ENCODE measurements around the gene RNF5. TPM values are rescaled to one million over a fixed set of nuclear protein-coding genes. Genes with fewer than 3 reads are reported as not detected.

RNF5 gene
- total and polyA plus RNA-seq, 9 of the 15 experiments (the other 6 are each of a cell fraction or from before 2014, with no cell fraction given) = 62.2 to 245 (median 129) TPM

GRCh38 chr6:32178547-32179440 is 589 bp downstream of the RNF5 start (continued):
- TF ChIP-seq NFIX (CRISPR knock-in tag; IDR thresholded peaks at IDR 0.05; ENCODE audit: low read depth) (no peak), RBM25 (IDR thresholded peaks at IDR 0.05; ENCODE audit: low read depth, low read length, severe bottlenecking) (no peak), ZNF785 (CRISPR knock-in tag; IDR thresholded peaks at IDR 0.05) (no peak), NUFIP1 (IDR thresholded peaks at IDR 0.05; ENCODE audit: partially characterized antibody) (no peak), NCOA2 (IDR thresholded peaks at IDR 0.05; ENCODE audit: partially characterized antibody in 2 of 2) (no peak), JUND (IDR thresholded peaks at IDR 0.05; ENCODE audit: borderline replicate concordance, low read depth, low read length) (no peak), JUND (tag; IDR thresholded peaks at IDR 0.05; ENCODE audit: borderline replicate concordance, low read depth, low read length) (no peak), KAT8 (IDR thresholded peaks at IDR 0.05; ENCODE audit: low read depth) (no peak), TAF15 (IDR thresholded peaks at IDR 0.05; ENCODE audit: low read depth, low read length) (no peak), TCF3 (CRISPR knock-in tag; IDR thresholded peaks at IDR 0.05) (no peak), ZNF408 (CRISPR knock-in tag; IDR thresholded peaks at IDR 0.05; ENCODE audit: low read depth) (no peak), MXI1 (IDR thresholded peaks at IDR 0.05; ENCODE audit: low read depth, low read length) (0 out of 2 replicates have a peak, but pooled peaks have one; percentile 27), SIRT6 (IDR thresholded peaks at IDR 0.05; ENCODE audit: low read depth, low read length) (no peak), RB1 (IDR thresholded peaks at IDR 0.05; ENCODE audit: low read depth) (peak; percentile 7; the same call in 1 of the 2 replicates), ZNF512 (tag; IDR thresholded peaks at IDR 0.05) (peak; percentile 55; the same call in 1 of the 2 replicates), ZBTB12 (CRISPR knock-in tag; IDR thresholded peaks at IDR 0.05) (peak; percentile 28; the same call in 1 of the 2 replicates), ZNF324 (CRISPR knock-in tag; IDR thresholded peaks at IDR 0.05) (no peak), EGR1 (conservative IDR thresholded peaks at IDR 0.05) (peak; percentile 84; the same call in 1 of the 2 replicates), ZNF184 (CRISPR knock-in tag; IDR thresholded peaks at IDR 0.05) (no peak), NFATC3 (IDR thresholded peaks at IDR 0.05) (0 out of 2 replicates have a peak, but pooled peaks have one; percentile 24), SAFB (IDR thresholded peaks at IDR 0.05; ENCODE audit: borderline replicate concordance, low read depth, low read length) (no peak), FOXA1 (IDR thresholded peaks at IDR 0.05; ENCODE audit: borderline replicate concordance) (no peak), ZNF445 (CRISPR knock-in tag; IDR thresholded peaks at IDR 0.05; ENCODE audit: low read depth) (no peak), CREB3 (tag; conservative IDR thresholded peaks at IDR 0.05; ENCODE audit: low read depth) (no peak), TRIM28 (IDR thresholded peaks at IDR 0.05) (no peak), ZNF217 (CRISPR knock-in tag; IDR thresholded peaks at IDR 0.05) (no peak), NCOR1 (IDR thresholded peaks at IDR 0.05) (no peak), GTF2F1 (IDR thresholded peaks at IDR 0.05; ENCODE audit: low read depth, low read length) (no peak)

Data from K562 (cell line).